Loucy (cell line): ENCODE measurements around the gene DYNC1LI1.

Experiments used
- H2AFZ ChIP-seq: fragments of 200-600 bp; sonication (generic); 2 replicates; pipeline ENCODE4 v1.6.0; 2016; ENCODE audit warnings: antibody characterized with exemption, mild to moderate bottlenecking, low read length, moderate library complexity
- H3F3A ChIP-seq: fragments of 200-600 bp; 2 replicates; pipeline ENCODE4 v1.6.0; 2016; ENCODE audit warnings: antibody characterized with exemption, low read depth, mild to moderate bottlenecking
- H3K27me3 ChIP-seq: fragments of 200-600 bp; sonication (generic); 2 replicates; pipeline ENCODE4 v1.6.1; 2014; ENCODE audit warnings: low read length, mild to moderate bottlenecking; ENCODE audit not compliant: insufficient read depth, poor library complexity, severe bottlenecking
- H3K36me3 ChIP-seq: fragments of 200-600 bp; sonication (generic); 2 replicates; pipeline ENCODE4 v1.6.1; 2016; ENCODE audit warnings: low read length; ENCODE audit not compliant: insufficient read depth
- H3K4me1 ChIP-seq: fragments of 200-600 bp; sonication (generic); 2 replicates; pipeline ENCODE4 v1.5.1; 2014; ENCODE audit warnings: low read length, mild to moderate bottlenecking; ENCODE audit not compliant: insufficient read depth, poor library complexity, severe bottlenecking
- H3K4me2 ChIP-seq: fragments of 200-600 bp; sonication (generic); 2 replicates; pipeline ENCODE4 v1.6.0; 2014; ENCODE audit warnings: antibody characterized with exemption, low read length, low read depth, mild to moderate bottlenecking; ENCODE audit not compliant: poor library complexity, severe bottlenecking
- H3K4me3 ChIP-seq: fragments of 200-600 bp; sonication (generic); 2 replicates; pipeline ENCODE4 v1.5.1; 2014; ENCODE audit warnings: low read length, mild to moderate bottlenecking, mixed read lengths; ENCODE audit not compliant: poor library complexity, severe bottlenecking
- H3K79me2 ChIP-seq: fragments of 200-600 bp; sonication (generic); 2 replicates; pipeline ENCODE4 v1.6.1; 2014; ENCODE audit warnings: low read length; ENCODE audit not compliant: insufficient read depth
- H3K9ac ChIP-seq: fragments of 200-600 bp; sonication (generic); 2 replicates; pipeline ENCODE4 v1.6.0; 2014; ENCODE audit warnings: mild to moderate bottlenecking, low read depth, low read length, moderate library complexity; ENCODE audit not compliant: poor library complexity, severe bottlenecking
- H3K9me2 ChIP-seq: fragments of 200-600 bp; sonication (generic); replicated peaks from 2 replicates; pipeline ENCODE4 v1.6.1; 2016; ENCODE audit warnings: low read depth, low read length, mixed read lengths
- H3K9me3 ChIP-seq: fragments of 200-600 bp; sonication (generic); 2 replicates; pipeline ENCODE4 v1.6.1; 2014; ENCODE audit warnings: mild to moderate bottlenecking, antibody characterized with exemption, low read length, low read depth; ENCODE audit not compliant: insufficient read depth
- H4K20me1 ChIP-seq: fragments of 200-600 bp; sonication (generic); 2 replicates; pipeline ENCODE4 v1.6.0; 2014; ENCODE audit warnings: antibody characterized with exemption, low read length, mild to moderate bottlenecking; ENCODE audit not compliant: insufficient read depth, poor library complexity, severe bottlenecking
- EZH2phosphoT487 ChIP-seq: fragments of 200-600 bp; IDR thresholded peaks from 2 replicates; pipeline ENCODE4 v1.6.1; 2018; ENCODE audit warnings: antibody characterized with exemption, mild to moderate bottlenecking, moderate library complexity, borderline replicate concordance
- TF ChIP-seq, protein P1 (sequence below): fragments of 200-600 bp; sonication (generic); conservative IDR thresholded peaks from 2 replicates; pipeline ENCODE4 v1.5.1; 2014; ENCODE audit warnings: mild to moderate bottlenecking, antibody characterized with exemption, low read length

The DYNC1LI1 gene

DNA sequence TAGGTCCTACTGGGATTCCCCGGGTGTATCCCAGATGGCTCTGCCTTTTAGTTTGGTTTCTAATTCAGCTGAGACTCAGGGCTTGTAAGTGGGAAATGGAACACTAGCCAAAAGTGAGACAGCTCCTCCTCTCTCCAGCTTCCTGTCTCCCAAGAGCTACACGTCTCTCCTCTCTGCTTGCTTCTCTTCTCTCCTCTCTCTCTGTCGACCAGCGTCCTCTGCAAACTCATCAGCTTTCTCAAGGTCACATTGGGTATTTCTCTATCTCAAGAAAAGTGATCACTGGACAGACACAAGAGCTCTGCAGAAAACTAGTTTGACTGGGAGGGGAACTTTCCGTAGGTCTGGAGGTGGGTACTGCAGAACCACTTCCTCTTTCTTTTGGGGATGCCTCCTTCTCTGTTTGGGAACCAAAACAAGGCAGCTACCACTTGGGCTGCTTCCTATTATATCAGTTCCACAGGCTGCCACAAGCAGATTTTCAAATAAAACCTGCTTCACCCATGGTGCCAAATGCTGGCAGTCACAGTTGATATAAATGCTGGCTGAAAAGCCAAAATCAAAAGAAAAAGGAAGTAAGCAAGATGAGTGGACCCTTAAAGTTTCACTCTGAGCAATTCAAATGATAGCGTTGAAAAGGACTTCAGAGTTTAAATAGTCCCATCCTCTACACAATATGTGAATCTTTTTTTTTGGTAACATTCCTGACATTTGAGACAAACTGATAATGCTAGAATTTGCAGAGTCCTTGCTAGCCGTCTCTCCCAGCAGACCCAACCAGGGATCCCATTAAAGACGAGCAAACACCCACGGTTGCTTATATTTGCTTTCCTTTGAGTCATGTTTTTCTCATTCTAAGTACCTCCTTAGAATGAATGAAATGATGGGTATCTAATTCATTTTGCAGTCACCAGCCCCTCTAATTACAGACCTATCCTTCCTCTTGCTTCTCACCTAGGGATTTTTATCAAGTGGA, 7.2 kb upstream of the DYNC1LI1 start:
- Histone ChIP-seq H3K4me2 (no peak overlapping the region), H3K9ac (no peak overlapping the region), H3K9me2 (no peaks in the 10 kb centered on the region), H3K4me3 (no peak overlapping the region), H3K9me3 (no peaks in the 10 kb centered on the region), H3F3A (no peaks in the 10 kb centered on the region), H3K27me3 (no peaks in the 10 kb centered on the region), H3K4me1 (no peaks in the 10 kb centered on the region), H4K20me1 (no peaks in the 10 kb centered on the region), H2AFZ (peak overlapping the region; percentile 66), H3K79me2 (no peaks in the 10 kb centered on the region), H3K36me3 (no peaks in the 10 kb centered on the region)
- no peak for TF ChIP-seq EZH2phosphoT487
- TF ChIP-seq, protein P1, sequence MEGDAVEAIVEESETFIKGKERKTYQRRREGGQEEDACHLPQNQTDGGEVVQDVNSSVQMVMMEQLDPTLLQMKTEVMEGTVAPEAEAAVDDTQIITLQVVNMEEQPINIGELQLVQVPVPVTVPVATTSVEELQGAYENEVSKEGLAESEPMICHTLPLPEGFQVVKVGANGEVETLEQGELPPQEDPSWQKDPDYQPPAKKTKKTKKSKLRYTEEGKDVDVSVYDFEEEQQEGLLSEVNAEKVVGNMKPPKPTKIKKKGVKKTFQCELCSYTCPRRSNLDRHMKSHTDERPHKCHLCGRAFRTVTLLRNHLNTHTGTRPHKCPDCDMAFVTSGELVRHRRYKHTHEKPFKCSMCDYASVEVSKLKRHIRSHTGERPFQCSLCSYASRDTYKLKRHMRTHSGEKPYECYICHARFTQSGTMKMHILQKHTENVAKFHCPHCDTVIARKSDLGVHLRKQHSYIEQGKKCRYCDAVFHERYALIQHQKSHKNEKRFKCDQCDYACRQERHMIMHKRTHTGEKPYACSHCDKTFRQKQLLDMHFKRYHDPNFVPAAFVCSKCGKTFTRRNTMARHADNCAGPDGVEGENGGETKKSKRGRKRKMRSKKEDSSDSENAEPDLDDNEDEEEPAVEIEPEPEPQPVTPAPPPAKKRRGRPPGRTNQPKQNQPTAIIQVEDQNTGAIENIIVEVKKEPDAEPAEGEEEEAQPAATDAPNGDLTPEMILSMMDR, result no peak

DNA sequence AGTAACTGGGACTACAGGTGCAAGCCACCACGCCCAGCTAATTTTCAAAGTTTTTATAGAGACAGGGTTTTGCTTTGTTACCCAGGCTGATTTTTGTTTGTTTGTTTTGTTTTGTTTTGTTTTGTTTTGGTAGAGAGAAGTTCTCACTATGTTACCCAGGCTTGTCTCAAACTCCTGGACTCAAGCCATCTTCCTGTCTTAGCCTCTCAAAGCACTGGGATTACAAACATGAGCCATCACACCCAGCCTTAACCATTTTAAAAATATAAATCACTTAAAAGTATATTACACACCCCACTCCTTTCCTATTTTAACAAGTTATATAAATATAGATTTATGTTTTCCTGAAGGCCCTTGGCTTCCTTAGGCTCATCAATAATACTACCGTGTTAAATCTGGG, 6.5 kb upstream of the DYNC1LI1 start:
- Histone ChIP-seq H2AFZ (no peak overlapping the region), H3K4me1 (no peaks in the 10 kb centered on the region), H3K9me3 (no peaks in the 10 kb centered on the region), H3K27me3 (no peaks in the 10 kb centered on the region), H3K9ac (no peak overlapping the region), H3F3A (no peaks in the 10 kb centered on the region), H3K36me3 (no peaks in the 10 kb centered on the region), H3K4me3 (no peak overlapping the region), H3K79me2 (no peaks in the 10 kb centered on the region), H3K9me2 (no peaks in the 10 kb centered on the region), H3K4me2 (no peak overlapping the region), H4K20me1 (no peaks in the 10 kb centered on the region)
- no peak for TF ChIP-seq EZH2phosphoT487
- TF ChIP-seq, protein P1, result no peak

DNA sequence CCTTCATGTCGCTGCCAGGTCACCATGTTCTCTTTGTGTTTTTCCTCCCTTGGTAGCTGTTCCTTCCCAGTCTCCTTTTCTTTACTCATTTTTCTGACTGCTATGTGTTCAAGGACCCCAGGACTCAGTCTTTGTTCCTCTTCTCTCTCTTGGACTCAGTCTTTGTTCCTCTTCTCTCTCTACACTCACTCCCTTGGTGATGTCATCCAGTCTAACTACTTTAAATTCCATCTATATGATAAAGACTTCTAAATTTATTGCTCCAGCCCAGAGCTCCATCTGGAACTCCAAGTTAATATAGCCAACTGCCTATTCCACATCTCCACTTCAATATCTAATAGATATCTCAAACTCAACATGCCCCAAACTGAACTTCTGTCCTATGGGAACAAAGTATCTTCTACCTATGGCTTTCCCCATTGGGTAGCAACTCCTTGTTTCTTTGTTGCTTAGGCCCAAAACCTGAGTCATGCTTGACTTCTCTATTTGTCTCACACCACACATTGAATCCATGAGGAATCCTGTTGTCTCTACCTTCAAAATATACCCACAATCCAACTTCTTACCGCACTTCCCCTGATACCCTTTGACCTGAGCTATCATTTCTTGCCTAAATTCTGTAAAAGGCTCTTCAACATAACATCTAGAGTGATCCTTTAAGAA, 4.9 kb upstream of the DYNC1LI1 start:
- Histone ChIP-seq H3K36me3 (no peaks in the 10 kb centered on the region), H3K27me3 (no peaks in the 10 kb centered on the region), H3F3A (no peaks in the 10 kb centered on the region), H2AFZ (no peak overlapping the region), H4K20me1 (no peaks in the 10 kb centered on the region), H3K4me1 (peaks cover 8% of the 10 kb centered on the region), H3K9me3 (no peaks in the 10 kb centered on the region), H3K4me2 (no peak overlapping the region), H3K4me3 (no peak overlapping the region), H3K9ac (no peak overlapping the region), H3K9me2 (no peaks in the 10 kb centered on the region), H3K79me2 (peaks cover under 1% of the 10 kb centered on the region; the same call in 1 of the 2 replicates)
- TF ChIP-seq, protein P1, result no peak
- TF ChIP-seq EZH2phosphoT487, result no peak
